GM23338 (cell line): ENCODE measurements around the gene PICK1.

ENCODE experiments used
- EZH2 ChIP-seq: fragments of 200-600 bp; sonication (generic); IDR thresholded peaks from one replicate; pipeline ENCODE4 v1.8.0; 2017; ENCODE audit warnings: antibody characterized with exemption, mild to moderate bottlenecking, low read depth; ENCODE audit not compliant: unreplicated experiment
- EZH2phosphoT487 ChIP-seq: fragments of 200-600 bp; sonication (generic); IDR thresholded peaks from one replicate; pipeline ENCODE4 v1.8.1; 2018; ENCODE audit warnings: antibody characterized with exemption; ENCODE audit not compliant: unreplicated experiment
- JUNB ChIP-seq: IDR thresholded peaks from one replicate; pipeline ENCODE4 v1.6.1; 2016; ENCODE audit warnings: antibody characterized with exemption; ENCODE audit not compliant: unreplicated experiment
- POLR2AphosphoS5 ChIP-seq: IDR thresholded peaks from 2 replicates; pipeline ENCODE4 v1.6.1; 2016; ENCODE audit warnings: antibody characterized with exemption, low read depth
- TF ChIP-seq, protein P1 (sequence below), 2 experiments: fragments of 200-600 bp in 1 of 2; sonication (generic) in 1 of 2; conservative IDR thresholded peaks; 2 replicates each; pipeline versions ENCODE4 v1.5.1 to v1.6.1; 2016 to 2017; ENCODE audit warnings: antibody characterized with exemption in 2 of 2, low read depth in 2 of 2, mild to moderate bottlenecking in 2 of 2, moderate library complexity in 1 of 2
- TF ChIP-seq, protein P2 (sequence below): IDR thresholded peaks from 2 replicates; pipeline ENCODE4 v1.6.1; 2016; ENCODE audit warnings: antibody characterized with exemption

DNA sequence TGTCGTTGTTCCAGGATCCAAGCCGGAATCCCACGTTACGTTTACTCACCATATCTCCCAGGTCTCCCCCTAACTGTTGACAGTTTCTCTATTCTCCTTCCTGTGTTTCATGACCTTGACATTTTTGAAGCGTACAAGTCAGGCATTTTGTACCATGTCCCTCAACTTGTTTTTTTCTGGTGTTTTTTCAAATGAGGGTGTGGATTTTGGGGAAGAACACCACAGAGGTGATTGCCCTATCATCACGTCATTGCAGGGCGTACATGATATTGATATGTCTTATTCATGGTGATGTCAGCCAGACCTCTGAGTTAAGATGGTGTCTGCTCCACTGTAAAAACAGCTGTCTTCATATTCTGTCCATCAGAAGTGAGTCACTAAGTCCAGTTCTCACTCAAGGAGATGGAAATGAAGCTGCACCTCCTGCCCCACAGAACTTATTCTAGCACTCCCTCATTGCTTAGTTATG, 44.6 kb upstream of the PICK1 start:
- TF ChIP-seq EZH2phosphoT487 (no peak), JUNB (no peak), EZH2 (no peak), POLR2AphosphoS5 (no peak)
- TF ChIP-seq, protein P1, sequence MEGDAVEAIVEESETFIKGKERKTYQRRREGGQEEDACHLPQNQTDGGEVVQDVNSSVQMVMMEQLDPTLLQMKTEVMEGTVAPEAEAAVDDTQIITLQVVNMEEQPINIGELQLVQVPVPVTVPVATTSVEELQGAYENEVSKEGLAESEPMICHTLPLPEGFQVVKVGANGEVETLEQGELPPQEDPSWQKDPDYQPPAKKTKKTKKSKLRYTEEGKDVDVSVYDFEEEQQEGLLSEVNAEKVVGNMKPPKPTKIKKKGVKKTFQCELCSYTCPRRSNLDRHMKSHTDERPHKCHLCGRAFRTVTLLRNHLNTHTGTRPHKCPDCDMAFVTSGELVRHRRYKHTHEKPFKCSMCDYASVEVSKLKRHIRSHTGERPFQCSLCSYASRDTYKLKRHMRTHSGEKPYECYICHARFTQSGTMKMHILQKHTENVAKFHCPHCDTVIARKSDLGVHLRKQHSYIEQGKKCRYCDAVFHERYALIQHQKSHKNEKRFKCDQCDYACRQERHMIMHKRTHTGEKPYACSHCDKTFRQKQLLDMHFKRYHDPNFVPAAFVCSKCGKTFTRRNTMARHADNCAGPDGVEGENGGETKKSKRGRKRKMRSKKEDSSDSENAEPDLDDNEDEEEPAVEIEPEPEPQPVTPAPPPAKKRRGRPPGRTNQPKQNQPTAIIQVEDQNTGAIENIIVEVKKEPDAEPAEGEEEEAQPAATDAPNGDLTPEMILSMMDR (conservative IDR thresholded peaks at IDR 0.05; ENCODE audit: low read depth in 2 of 2), result no peak
- TF ChIP-seq, protein P2, sequence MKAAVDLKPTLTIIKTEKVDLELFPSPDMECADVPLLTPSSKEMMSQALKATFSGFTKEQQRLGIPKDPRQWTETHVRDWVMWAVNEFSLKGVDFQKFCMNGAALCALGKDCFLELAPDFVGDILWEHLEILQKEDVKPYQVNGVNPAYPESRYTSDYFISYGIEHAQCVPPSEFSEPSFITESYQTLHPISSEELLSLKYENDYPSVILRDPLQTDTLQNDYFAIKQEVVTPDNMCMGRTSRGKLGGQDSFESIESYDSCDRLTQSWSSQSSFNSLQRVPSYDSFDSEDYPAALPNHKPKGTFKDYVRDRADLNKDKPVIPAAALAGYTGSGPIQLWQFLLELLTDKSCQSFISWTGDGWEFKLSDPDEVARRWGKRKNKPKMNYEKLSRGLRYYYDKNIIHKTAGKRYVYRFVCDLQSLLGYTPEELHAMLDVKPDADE, result no peak
